ENCODE data around the gene MAGEE1. TPM values are rescaled to one million over a fixed set of nuclear protein-coding genes. Genes with fewer than 3 reads are reported as not detected.

The MAGEE1 gene
- total RNA-seq = 2.3 and 2.4 TPM in 2 replicates

- no peaks in the 10 kb centered on the region for H3K27me3 ChIP-seq (ENCODE audit: control insufficient read depth, insufficient read depth, low read length)
- peak within 1 kb of the TSS; percentile 57 for H3K4me3 ChIP-seq (ENCODE audit: low read depth, low read length)
- DNase-seq (ENCODE audit: low read depth) = peak; percentile 16
- TF ChIP-seq CTCF (IDR thresholded peaks at IDR 0.05; ENCODE audit: insufficient read depth, low read length, poor library complexity, severe bottlenecking) = no peak
- H3K36me3 ChIP-seq (ENCODE audit: control insufficient read depth, insufficient read depth, low read length) = no peaks in the 10 kb centered on the region
Measured at GRCh38 chrX:76427560-76428242, at the start of gene MAGEE1. Gene MAGEE1 (plus strand): TSS chrX:76427710. CDS start chrX:76427931, 221 bp downstream.

DNA sequence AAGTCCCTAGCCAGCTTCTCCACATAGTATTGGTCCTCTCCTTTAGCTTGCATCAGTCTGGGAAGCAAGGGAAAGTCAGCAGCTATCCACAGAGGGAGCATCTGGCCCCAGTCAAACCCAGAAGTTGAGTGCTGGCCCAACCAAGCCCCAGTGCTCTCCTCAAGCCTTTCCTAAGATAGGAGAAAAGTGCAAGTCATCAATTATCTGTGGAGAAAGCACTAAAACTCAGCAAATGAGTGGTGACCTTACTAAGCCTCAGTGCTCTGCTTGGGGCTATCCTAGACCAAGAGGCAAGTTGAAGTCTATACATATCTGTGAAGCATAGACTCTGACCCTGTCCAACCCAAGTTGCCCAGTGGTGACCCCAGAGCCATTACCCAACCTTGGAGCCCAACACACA lies 28.5 kb upstream of the MAGEE1 start:
- no peak for DNase-seq (ENCODE audit: low read depth)

DNA sequence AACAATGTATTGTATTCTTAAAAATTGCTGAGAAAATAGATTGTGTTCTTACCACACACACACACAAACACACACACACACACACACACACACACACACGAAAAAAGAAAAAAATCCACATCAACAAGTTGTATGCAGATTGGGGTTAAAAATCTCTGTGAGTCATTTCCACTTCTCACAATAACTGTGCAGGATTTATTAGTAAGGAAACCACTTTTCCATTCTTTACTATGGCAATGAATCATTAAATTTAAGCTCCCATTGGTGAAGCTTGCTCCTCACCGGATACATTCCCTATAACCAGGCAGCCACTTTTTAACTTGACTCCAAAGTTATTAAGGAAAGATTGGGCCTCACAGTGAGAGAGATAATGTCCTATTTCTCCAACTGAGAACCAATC lies 19.7 kb upstream of the MAGEE1 start:
- Histone ChIP-seq H3K36me3 (ENCODE audit: control insufficient read depth, insufficient read depth, low read length) (no peaks in the 10 kb centered on the region), H3K4me3 (ENCODE audit: low read depth, low read length) (no peak overlapping the region), H3K27me3 (ENCODE audit: control insufficient read depth, insufficient read depth, low read length) (no peaks in the 10 kb centered on the region)
- DNase-seq (ENCODE audit: low read depth) = no peak
- no peak for TF ChIP-seq CTCF (IDR thresholded peaks at IDR 0.05; ENCODE audit: insufficient read depth, low read length, poor library complexity, severe bottlenecking)

More for the DNA sequence above, 28.5 kb upstream of the MAGEE1 start:
- Histone ChIP-seq H3K4me3 (ENCODE audit: low read depth, low read length) (no peak overlapping the region), H3K36me3 (ENCODE audit: control insufficient read depth, insufficient read depth, low read length) (no peaks in the 10 kb centered on the region), H3K27me3 (ENCODE audit: control insufficient read depth, insufficient read depth, low read length) (no peaks in the 10 kb centered on the region)
- TF ChIP-seq CTCF (IDR thresholded peaks at IDR 0.05; ENCODE audit: insufficient read depth, low read length, poor library complexity, severe bottlenecking) = no peak

DNA sequence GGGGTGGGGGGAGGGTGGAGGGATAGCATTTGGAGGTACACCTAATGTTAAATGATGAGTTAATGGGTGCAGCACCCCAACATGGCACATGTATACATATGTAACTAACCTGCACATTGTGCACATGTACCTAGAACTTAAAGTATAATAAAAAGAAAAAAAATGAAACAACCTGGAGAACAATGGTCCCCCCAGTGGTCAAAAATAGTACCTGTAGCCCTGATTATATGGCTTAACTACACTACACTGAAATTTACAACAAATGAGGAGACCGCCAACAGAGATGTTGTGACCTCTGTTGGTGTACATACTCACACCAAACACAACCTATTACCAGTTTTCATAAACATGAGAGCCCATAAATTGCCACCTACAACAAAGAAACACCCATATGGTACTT lies 7.3 kb upstream of the MAGEE1 start:
- TF ChIP-seq CTCF (IDR thresholded peaks at IDR 0.05; ENCODE audit: insufficient read depth, low read length, poor library complexity, severe bottlenecking) = peak; percentile 6
- H3K27me3 ChIP-seq (ENCODE audit: control insufficient read depth, insufficient read depth, low read length) = no peaks in the 10 kb centered on the region
- no peak overlapping the region for H3K4me3 ChIP-seq (ENCODE audit: low read depth, low read length)
- no peak for DNase-seq (ENCODE audit: low read depth)
- no peaks in the 10 kb centered on the region for H3K36me3 ChIP-seq (ENCODE audit: control insufficient read depth, insufficient read depth, low read length)

- no peaks in the 10 kb centered on the region for H3K27me3 ChIP-seq (ENCODE audit: control insufficient read depth, insufficient read depth, low read length)
- no peaks in the 10 kb centered on the region for H3K36me3 ChIP-seq (ENCODE audit: control insufficient read depth, insufficient read depth, low read length)
- TF ChIP-seq CTCF (IDR thresholded peaks at IDR 0.05; ENCODE audit: insufficient read depth, low read length, poor library complexity, severe bottlenecking) = no peak
- DNase-seq (ENCODE audit: low read depth) = no peak
- H3K4me3 ChIP-seq (ENCODE audit: low read depth, low read length) = peak overlapping the region; percentile 57
Measured at GRCh38 chrX:76428243-76429130, 977 bp downstream of the MAGEE1 start.
